ENCODE results near the gene PNMA6E.
"Not testable (repeated sequence)": the region's sequence is repeated elsewhere in the genome, so short reads cannot be mapped to it uniquely, and the experiment has no call there.

The PNMA6E gene

GRCh38 chrX:153406011-153406410, 4.9 kb upstream of the PNMA6E start:
- no peaks in the 10 kb centered on the region for H3K27me3 Mint-ChIP-seq
- no peak overlapping the region for H3K27ac Mint-ChIP-seq
- no peaks in the 10 kb centered on the region for H3K36me3 Mint-ChIP-seq (ENCODE audit: low read depth)
- H3K4me3 Mint-ChIP-seq = no peak overlapping the region
- no peaks in the 10 kb centered on the region for H3K9me3 Mint-ChIP-seq
- no peaks in the 10 kb centered on the region for H3K4me1 Mint-ChIP-seq (ENCODE audit: low read depth)

GRCh38 chrX:153405426-153405825, 4.3 kb upstream of the PNMA6E start:
- no peaks in the 10 kb centered on the region for H3K4me1 Mint-ChIP-seq (ENCODE audit: low read depth)
- H3K36me3 Mint-ChIP-seq (ENCODE audit: low read depth) = no peaks in the 10 kb centered on the region
- H3K4me3 Mint-ChIP-seq = no peak overlapping the region
- H3K27ac Mint-ChIP-seq = no peak overlapping the region
- H3K27me3 Mint-ChIP-seq = no peaks in the 10 kb centered on the region
- H3K9me3 Mint-ChIP-seq = no peaks in the 10 kb centered on the region

GRCh38 chrX:153404333-153404732, 3.2 kb upstream of the PNMA6E start:
- H3K4me1 Mint-ChIP-seq (ENCODE audit: low read depth); H3K36me3 Mint-ChIP-seq (ENCODE audit: low read depth); H3K9me3 Mint-ChIP-seq; H3K27me3 Mint-ChIP-seq; H3K27ac Mint-ChIP-seq; H3K4me3 Mint-ChIP-seq: not testable (repeated sequence)

GRCh38 chrX:153400146-153401132, 711 bp downstream of the PNMA6E start:
- H3K4me3 Mint-ChIP-seq = no peak overlapping the region
- H3K36me3 Mint-ChIP-seq (ENCODE audit: low read depth) = no peaks in the 10 kb centered on the region
- no peaks in the 10 kb centered on the region for H3K27me3 Mint-ChIP-seq
- H3K9me3 Mint-ChIP-seq = no peaks in the 10 kb centered on the region
- H3K27ac Mint-ChIP-seq = no peak overlapping the region
- H3K4me1 Mint-ChIP-seq (ENCODE audit: low read depth) = no peaks in the 10 kb centered on the region

GRCh38 chrX:153398275-153398960, 2.7 kb downstream of the PNMA6E start:
- Mint-ChIP-seq H3K27ac (no peak overlapping the region), H3K27me3 (no peaks in the 10 kb centered on the region), H3K4me3 (no peak overlapping the region), H3K9me3 (no peaks in the 10 kb centered on the region), H3K36me3 (ENCODE audit: low read depth) (no peaks in the 10 kb centered on the region), H3K4me1 (ENCODE audit: low read depth) (no peaks in the 10 kb centered on the region)

- H3K4me1 Mint-ChIP-seq (ENCODE audit: low read depth) = no peaks in the 10 kb centered on the region
- H3K27ac Mint-ChIP-seq = no peak overlapping the region
- H3K36me3 Mint-ChIP-seq (ENCODE audit: low read depth) = no peaks in the 10 kb centered on the region
- H3K9me3 Mint-ChIP-seq = no peaks in the 10 kb centered on the region
- H3K4me3 Mint-ChIP-seq = no peak overlapping the region
- H3K27me3 Mint-ChIP-seq = no peaks in the 10 kb centered on the region
Observed at GRCh38 chrX:153397256-153397960, 3.7 kb downstream of the PNMA6E start.

GRCh38 chrX:153396320-153397195, 4.6 kb downstream of the PNMA6E start:
- Mint-ChIP-seq H3K4me3 (no peak overlapping the region), H3K27ac (no peak overlapping the region), H3K9me3 (no peaks in the 10 kb centered on the region), H3K27me3 (no peaks in the 10 kb centered on the region), H3K36me3 (ENCODE audit: low read depth) (no peaks in the 10 kb centered on the region), H3K4me1 (ENCODE audit: low read depth) (no peaks in the 10 kb centered on the region)

- Mint-ChIP-seq H3K4me3 (no peak overlapping the region), H3K36me3 (ENCODE audit: low read depth) (no peaks in the 10 kb centered on the region), H3K27ac (no peak overlapping the region), H3K27me3 (no peaks in the 10 kb centered on the region), H3K9me3 (no peaks in the 10 kb centered on the region), H3K4me1 (ENCODE audit: low read depth) (no peaks in the 10 kb centered on the region)
Observed at GRCh38 chrX:153395613-153396319, 5.4 kb downstream of the PNMA6E start.

GRCh38 chrX:153394612-153395011, 6.5 kb downstream of the PNMA6E start:
- H3K27ac Mint-ChIP-seq = no peak overlapping the region

GRCh38 chrX:153392642-153393321, 8.4 kb downstream of the PNMA6E start:
- Mint-ChIP-seq H3K27ac (no peak overlapping the region), H3K36me3 (ENCODE audit: low read depth) (no peaks in the 10 kb centered on the region), H3K4me3 (no peak overlapping the region), H3K9me3 (no peaks in the 10 kb centered on the region), H3K4me1 (ENCODE audit: low read depth) (no peaks in the 10 kb centered on the region), H3K27me3 (no peaks in the 10 kb centered on the region)

More at GRCh38 chrX:153394612-153395011, 6.5 kb downstream of the PNMA6E start:
- H3K36me3 Mint-ChIP-seq (ENCODE audit: low read depth) = no peaks in the 10 kb centered on the region
- H3K4me1 Mint-ChIP-seq (ENCODE audit: low read depth) = no peaks in the 10 kb centered on the region
- no peak overlapping the region for H3K4me3 Mint-ChIP-seq
- H3K27me3 Mint-ChIP-seq = no peaks in the 10 kb centered on the region
- H3K9me3 Mint-ChIP-seq = no peaks in the 10 kb centered on the region

GRCh38 chrX:153389460-153389768, 11.7 kb downstream of the PNMA6E start:
- H3K27ac Mint-ChIP-seq; H3K9me3 Mint-ChIP-seq; H3K4me1 Mint-ChIP-seq (ENCODE audit: low read depth); H3K4me3 Mint-ChIP-seq; H3K27me3 Mint-ChIP-seq; H3K36me3 Mint-ChIP-seq (ENCODE audit: low read depth): not testable (repeated sequence)

- H3K27ac Mint-ChIP-seq = no peak overlapping the region
Observed at GRCh38 chrX:153388722-153389459, 12.3 kb downstream of the PNMA6E start.

More at GRCh38 chrX:153388722-153389459, 12.3 kb downstream of the PNMA6E start:
- Mint-ChIP-seq H3K27me3 (no peaks in the 10 kb centered on the region), H3K4me1 (ENCODE audit: low read depth) (no peaks in the 10 kb centered on the region), H3K9me3 (no peaks in the 10 kb centered on the region), H3K36me3 (ENCODE audit: low read depth) (no peaks in the 10 kb centered on the region), H3K4me3 (no peak overlapping the region)

All from stimulated activated naive CD8-positive, alpha-beta T cell treated with anti-CD3 and anti-CD28 coated beads, Interleukin-15, Interleukin-2, amounts not matched to agents 100 ng/mL and 50 ng/mL, for 24 hours (primary cell).